ENCODE data around the gene C6orf136.
A peak's percentile ranks its signal among the peaks of the same experiment; 100 is the strongest.

Gene C6orf136

GRCh38 chr6:30686908-30687658 is 40.1 kb downstream of the C6orf136 start:
- peak; percentile 96 for DNase-seq (ENCODE audit: low read depth, low spot score)

- peak; percentile 65 for DNase-seq (ENCODE audit: low read depth, low spot score)
Observed at GRCh38 chr6:30687659-30688431, 40.9 kb downstream of the C6orf136 start.

- DNase-seq (ENCODE audit: low read depth, low spot score): no peak
Observed at GRCh38 chr6:30688569-30688968, 41.6 kb downstream of the C6orf136 start.

- no peak for DNase-seq (ENCODE audit: low read depth, low spot score)
Observed at GRCh38 chr6:30689022-30689865, 42.3 kb downstream of the C6orf136 start.

- no peak for DNase-seq (ENCODE audit: low read depth, low spot score)
Observed at GRCh38 chr6:30689985-30690384, 43.1 kb downstream of the C6orf136 start.

- DNase-seq (ENCODE audit: low read depth, low spot score): peak; percentile 94
Observed at GRCh38 chr6:30690403-30691207, 43.7 kb downstream of the C6orf136 start, which contains the start of gene NRM. TSS of gene NRM (minus strand) at chr6:30690984. CDS start at chr6:30690974, 10 bp downstream.

GRCh38 chr6:30691208-30691847 is 44.4 kb downstream of the C6orf136 start:
- no peak for DNase-seq (ENCODE audit: low read depth, low spot score)

- no peak for DNase-seq (ENCODE audit: low read depth, low spot score)
Observed at GRCh38 chr6:30696432-30696831, 49.5 kb downstream of the C6orf136 start.

- no peak for DNase-seq (ENCODE audit: low read depth, low spot score)
Observed at GRCh38 chr6:30700340-30700739, 53.4 kb downstream of the C6orf136 start.
